SKM-1 treated with dmso at 0.1 percent for 144 hours (cell line): ENCODE measurements around the gene CMIP.

Experiments
- DNase-seq: peaks from one replicate; lab custom pipeline; 2025; ENCODE audit not compliant: unreplicated experiment; lab: John Stamatoyannopoulos, UW

The CMIP gene

DNA sequence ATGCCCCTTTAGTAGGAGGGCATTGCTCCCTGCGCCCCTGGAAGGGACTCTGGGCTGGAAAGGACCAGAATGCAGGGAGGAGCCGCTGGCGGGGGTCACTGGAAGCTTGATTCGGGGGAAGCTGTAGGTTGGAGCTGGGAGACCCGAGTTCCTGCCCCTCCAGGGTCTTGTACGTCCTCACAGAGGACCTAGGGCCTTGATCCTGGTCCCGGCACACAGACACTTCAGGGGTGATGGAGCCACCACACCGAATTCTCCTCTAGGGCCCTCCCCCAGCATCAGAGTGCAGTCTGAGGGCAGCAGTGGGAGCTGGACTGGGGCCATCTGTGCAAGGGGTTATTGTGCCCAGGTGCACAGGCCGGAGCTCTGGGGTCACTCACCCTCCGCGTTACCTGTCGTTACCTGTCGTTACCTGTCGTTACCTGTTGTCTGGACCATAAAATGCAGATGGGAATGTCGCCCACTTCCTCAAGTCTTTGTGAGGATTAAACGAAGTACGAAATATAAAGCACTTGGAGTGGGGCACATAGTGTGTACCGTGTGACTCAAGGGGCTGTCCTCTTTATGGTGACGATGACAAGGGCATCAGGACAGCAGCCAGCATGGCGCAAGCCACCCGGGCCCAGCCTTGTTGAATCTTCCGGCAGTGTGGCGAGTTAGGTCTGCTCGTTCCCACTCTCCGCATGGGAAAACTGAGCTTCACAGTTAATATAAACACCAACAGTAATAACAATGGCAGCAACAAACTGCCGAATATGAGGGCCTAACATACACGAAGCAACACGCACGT is 48.6 kb downstream of the CMIP start:
- DNase-seq: no peak

DNA sequence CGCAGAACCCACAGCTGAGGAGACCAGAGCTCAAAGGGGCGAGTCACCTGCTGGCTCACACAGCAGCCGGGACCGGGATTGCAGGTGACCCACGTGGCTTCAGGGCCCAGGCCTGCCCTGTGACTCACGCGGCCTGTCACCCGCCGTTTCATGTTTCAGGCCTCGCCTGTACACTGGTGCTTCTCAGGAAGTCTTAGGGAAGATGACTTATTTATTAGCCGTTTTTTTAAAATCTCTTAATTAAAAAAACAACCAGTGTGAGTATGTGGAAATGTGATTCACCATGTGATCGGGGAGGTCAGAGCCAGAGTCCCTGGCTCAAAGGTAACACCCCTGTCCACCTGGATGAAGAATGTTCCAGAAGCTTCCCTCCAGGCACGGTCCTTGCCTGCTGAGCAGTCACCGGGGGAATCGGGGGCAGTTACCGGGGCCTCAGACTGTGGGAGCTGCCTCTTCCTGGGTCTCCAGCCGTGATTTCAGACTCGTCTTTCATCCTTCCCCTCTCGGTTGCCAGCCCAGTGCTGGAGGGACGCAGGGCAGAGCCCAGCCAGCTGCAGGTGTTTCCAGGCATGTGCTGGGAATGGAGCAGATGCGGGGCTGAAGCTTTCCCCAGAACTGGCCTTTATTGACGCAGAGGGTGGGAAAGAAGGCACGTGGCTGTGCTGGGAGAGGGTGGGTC is 49.3 kb downstream of the CMIP start:
- no peak for DNase-seq

DNA sequence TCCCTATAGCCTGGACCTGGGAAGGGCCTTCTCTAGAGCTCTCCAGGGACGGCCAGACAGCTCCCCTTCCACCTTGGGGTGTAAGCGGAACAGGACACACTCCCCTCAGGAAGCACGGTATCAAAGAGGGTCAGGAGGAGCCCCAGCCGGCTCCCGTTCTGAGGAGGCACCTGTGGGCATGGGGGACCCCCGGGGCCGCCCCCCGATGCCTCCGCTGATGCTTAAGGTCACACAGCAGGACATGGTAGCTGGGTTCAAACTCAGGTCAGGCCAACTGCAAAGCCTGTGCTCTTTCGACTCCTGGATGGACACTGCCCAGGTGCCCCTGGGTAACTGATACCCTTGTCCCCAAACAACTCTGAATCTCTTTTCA is 49.8 kb downstream of the CMIP start:
- no peak for DNase-seq

DNA sequence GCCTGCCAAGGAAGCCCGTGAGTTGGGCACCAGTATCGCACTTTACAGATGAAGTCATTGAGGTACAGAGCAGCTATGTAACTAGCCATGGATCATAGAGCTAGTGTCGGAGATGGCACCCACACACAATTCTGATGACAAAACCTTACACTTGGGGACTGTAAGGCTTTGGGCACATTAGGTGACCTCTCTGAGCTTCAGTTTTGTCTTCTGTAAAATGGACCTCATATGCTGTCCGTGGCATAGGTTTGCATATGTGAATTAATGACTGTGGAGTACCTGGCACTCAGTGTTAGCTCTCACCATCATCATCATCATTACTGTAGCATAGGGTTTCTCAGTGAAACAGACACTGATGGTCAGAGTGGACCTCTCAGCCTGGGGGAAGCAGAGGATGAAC is 50.3 kb downstream of the CMIP start:
- DNase-seq: no peak

DNA sequence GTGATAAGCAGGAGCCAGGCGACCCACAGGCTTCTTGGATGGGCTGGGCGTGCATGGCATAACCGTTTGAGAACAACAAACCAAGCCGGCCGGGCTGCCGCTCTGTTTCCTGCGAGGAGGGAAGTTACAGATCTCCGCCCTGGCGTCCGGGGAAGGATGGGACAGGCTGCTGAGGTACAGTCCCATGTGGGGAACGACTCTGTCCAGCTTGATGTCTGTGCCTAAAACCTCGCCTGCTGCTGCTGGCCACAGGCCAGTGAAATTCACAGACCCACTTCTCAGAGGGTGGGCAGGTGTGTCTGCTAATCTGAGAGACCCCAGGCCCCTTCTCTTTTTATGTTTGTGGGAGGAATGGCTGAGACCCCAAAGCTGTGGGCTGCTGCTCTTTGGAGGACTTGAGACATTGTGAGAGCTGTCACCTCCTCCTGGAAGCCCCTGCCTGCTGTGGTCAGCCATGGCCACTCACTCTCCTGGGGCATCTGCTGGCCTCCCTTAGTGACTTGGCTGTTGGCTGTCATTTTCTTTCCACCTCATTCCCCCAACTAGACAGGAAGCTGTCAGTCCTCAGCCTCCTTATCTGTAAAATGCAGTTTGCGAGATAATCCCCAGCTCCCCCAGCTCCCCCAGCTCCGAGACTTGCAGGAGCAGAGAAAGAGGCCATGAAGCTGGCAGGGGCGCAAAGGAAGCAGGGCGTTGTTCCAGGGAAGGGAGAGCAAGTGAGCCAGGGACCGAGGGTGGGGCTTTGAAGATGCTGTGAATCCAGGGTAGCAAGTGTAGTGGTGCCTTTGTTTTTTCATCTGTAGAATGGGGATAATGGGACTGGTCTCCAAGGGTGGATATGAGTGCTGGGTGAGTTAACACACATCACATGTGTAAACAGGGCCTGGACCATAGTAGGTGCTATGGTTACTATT is 51.0 kb downstream of the CMIP start:
- no peak for DNase-seq

DNA sequence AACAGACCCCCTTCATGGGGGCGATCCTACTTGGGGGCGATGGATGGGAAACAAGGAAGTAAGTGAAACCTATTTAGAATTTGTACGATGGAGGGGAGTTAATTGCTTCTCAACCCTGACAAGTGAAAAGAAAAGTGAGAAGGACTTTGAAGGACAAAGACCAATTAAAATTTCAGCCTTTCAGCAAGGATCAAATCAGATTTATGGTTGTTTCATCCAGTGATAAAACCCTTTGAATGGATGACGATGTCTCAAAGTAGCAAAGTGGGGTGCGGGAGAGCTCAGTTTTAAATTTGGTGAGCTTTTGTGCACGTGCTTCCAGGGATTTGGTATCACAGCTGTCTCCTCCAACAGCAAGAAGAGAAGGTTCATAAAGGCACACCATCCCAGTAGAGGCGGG is 51.7 kb downstream of the CMIP start:
- no peak for DNase-seq

DNA sequence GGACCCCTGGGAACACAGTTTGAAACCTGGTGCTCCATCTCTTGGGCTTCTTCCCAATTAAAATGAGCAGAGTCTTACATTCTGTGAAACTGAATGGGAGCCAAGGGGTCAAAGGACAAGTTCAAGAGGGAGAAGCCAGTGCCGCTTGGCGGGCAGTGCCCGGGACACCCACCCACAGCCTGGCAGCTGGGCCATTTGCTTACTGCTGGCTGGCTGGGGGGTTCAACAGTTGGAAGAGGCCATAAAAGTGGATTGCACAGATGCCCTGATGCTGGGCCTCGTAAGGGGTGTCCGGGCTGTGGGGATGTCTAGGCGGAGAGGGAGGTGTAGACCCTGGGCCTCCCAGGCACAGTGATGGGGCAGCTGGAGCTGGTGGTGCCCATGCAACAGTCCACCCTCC is 52.1 kb downstream of the CMIP start:
- no peak for DNase-seq

DNA sequence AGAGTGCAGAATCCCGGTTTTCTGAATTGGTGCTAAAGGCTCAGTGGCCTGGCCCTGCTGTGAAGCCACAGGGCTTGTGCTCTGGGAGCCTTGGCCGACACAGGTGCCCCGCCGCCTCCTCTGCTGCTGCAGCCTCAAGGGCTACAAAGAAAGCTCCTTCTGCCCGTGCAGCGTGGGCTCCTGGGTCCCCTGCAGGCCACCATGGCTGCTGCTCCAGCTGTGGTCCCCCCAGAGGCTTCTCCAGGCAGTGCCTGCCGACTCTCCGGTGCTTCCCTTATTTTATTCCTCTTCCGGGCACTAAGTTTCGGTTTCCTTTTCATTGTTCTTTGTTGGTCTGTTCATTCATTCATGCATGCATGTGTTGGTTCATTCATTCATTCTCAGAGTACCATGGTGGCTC is 53.1 kb downstream of the CMIP start:
- no peak for DNase-seq

DNA sequence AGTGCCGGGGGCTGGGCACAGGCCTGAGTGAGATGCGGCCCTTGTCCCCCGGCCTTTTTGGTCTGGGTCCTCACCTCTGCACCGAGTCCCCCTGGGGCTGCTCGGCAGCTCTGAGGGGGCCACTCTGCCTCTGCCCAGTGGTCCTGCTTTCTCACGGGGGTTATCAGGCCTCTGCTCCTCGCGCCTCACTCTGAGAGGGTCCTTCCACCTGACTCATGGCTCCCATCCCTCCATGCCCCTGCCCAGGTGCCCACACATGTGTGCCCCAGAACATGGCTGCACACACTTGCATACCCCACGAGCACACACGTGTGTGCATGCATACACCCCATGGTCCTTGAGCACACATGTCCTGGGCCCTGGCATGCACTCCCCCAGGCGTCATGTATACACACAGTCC is 53.7 kb downstream of the CMIP start:
- no peak for DNase-seq

DNA sequence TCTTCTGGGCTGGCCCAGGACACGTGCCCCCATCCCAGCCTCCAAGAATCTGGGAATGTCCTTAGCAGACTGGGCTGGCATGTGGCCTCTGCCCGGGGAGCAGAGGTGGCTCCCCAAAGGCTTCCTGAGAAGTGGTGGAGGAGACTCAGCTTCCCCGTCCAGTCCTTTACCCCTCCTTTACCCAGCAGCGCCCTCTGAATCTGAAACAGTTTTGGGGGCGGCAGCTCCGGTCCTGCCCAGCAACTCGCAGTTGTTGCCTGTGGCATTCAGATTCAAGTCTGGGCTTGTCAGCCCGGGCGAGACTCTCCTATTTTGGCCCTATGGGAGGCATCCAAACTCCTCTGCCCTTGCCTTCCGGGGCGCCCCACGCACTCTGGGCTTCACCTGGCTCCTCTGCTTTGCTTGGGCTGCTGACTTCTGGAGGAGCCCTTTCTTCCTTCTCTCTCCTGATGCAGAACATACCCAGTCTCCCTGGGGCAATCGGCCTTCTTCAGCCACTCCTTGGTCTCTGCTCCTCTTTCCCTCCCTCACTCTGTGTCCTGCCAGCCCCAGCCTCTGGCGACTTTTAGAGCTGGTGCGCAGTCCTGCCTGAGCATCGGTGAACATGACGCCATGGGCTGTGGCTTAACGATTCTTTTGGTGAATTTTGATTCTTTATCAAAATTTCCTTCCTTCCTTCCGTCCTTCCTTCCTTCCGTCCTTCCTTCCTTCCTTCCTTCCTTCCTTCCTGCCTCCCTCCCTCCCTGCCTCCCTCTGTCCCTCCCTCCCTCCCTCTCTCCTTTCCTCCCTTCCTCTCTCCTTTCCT is 55.2 kb downstream of the CMIP start:
- no peak for DNase-seq

DNA sequence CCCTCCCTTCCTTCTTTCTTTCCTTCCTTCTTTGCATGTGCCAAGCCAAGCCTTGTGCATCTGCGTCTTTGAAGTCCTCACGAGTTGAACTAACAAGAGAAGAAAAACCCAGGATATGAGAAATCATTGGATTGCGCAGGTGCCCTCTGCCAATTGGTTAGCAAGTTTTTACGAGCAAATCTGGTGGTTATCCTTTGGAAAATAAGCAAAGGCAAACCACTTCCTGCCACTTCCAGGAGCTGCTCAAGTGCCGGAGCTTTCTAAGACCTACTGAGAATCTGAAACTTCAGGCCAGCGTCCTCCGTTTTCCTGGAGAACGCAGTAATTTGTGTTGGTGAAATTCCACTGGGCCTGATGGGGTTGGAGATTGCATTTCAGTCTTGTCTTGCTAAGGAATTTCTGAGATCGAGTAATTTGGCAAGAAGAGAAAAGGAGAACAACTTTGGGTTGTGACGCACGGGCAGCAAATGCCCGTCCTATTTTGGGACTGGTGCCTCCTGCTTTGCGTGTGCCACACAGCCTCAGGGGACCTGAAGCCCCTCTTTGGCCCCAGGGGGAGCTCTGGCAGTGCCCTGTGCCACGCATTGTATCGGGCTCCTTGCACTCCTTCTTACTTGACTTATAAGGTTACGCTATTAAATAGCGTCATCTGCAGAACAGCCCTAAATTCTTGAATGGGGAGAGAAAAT is 56.4 kb downstream of the CMIP start:
- no peak for DNase-seq

DNA sequence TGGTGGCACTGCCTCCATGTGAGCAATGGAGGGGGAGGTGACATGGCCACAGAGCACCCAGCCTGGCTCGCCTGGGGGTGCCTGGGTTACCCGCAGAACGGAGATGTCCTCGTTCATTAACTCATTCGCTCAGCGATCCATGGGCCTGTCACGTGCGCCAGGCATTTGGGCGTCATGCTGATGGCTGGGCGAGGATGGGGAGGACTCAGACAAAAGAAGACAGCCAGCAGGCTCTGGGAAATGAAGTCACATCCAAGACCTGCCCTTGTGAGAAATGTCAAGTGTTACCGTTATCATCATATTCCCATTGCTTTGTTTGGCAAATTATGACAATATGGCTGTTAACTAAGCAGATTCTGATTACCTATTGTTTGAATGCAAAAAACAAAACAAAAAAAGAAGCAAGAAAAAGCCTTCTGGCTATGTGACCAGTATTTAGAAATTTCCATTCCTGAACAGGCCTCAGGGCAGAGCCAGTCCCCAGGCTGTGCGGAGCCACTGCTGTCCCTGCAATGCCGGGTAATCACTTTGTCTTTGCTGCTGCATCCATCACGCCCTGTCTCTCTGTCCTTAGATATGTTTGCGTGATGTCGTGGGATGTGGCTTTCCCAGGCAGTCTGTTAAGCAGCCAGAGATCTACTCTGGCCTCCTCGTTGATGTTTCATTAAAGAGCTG is 57.9 kb downstream of the CMIP start:
- no peak for DNase-seq

DNA sequence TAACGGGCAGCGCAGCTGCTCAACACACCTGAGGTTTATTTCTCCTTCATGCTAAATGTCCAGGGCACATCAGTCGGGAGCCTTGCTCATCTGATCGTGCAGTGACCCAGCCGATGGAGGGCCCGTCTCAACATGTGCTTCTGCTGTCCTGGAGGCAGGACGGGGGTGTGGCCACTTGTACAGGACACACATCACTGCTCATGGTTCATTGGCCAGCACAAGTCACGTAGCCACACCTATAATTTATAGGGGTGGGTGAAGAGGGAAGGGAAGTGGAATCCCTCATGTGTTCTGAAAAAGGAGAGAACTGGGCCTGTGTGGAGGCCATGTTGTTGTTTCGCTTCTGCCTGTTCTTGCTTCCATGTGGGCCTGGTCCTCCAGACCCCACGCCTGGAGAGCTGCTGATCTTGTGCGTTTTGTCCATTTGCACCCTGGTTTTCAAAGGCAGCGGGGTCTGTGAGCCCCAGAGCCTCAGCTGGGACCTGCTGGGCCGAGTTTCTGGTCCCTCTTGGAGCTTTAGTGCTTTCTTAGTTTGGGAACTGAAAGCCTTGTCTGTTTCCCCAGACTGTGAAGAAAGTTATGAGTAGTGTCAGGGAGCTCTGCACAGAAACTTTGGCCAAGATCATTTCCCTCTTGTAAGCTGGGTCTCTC is 60.5 kb downstream of the CMIP start:
- DNase-seq: no peak

DNA sequence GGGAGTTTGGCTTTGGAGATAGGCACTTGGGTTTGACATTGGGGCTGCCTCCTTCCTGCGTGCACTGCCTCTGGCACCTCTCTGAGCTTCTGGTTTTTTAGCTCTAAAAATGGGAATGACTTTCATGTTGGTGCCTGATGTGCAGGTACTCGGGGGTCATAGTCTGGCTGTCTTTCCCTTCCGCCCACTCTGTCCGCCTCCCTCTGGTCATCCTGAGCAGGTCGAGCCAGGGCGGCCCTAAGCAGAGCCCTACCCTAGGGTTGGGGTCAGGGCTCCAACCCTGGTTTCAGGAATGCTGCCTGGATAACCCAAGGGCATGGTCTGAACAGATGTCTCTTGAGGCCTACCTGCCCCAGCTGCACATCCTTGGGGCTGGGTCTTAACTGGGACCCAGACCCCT is 64.8 kb downstream of the CMIP start:
- no peak for DNase-seq

DNA sequence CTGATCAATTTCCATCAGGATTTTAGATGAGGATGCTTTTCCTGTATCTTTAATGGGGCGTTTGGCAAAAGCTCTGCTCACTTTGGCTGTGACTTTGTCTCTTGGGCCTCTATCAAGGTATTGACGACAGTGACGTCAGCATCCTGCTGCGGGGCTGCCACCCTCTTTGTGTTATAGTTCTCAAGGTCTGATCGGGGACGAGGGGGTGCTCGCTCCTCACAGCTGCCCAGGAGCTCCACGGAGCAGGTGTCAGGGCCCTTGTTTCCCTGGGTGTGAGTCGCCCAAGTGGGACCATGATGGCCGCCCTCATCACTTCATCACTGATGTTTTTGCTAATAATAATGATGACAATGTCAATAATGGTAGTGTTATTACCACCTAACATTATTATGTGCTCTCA is 65.4 kb downstream of the CMIP start:
- DNase-seq: no peak

DNA sequence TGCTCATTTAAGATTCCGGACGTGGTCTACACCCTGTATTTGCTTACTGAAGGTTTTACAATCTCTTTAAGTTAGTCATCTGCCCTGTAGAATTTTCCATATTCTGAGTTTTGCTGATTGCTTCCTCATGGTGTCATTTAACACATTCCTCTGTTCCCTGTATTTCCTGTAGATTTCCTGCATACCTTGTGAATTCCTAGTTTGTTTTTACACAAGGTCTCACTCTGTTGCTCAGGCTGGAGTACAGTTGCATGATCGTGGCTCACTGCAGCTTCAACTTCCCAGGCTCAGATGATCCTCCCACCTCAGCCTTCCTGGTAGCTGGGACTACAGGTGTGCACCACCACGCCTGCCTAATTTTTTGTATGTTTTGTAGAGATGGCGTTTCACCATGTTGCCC is 66.8 kb downstream of the CMIP start:
- no peak for DNase-seq

DNA sequence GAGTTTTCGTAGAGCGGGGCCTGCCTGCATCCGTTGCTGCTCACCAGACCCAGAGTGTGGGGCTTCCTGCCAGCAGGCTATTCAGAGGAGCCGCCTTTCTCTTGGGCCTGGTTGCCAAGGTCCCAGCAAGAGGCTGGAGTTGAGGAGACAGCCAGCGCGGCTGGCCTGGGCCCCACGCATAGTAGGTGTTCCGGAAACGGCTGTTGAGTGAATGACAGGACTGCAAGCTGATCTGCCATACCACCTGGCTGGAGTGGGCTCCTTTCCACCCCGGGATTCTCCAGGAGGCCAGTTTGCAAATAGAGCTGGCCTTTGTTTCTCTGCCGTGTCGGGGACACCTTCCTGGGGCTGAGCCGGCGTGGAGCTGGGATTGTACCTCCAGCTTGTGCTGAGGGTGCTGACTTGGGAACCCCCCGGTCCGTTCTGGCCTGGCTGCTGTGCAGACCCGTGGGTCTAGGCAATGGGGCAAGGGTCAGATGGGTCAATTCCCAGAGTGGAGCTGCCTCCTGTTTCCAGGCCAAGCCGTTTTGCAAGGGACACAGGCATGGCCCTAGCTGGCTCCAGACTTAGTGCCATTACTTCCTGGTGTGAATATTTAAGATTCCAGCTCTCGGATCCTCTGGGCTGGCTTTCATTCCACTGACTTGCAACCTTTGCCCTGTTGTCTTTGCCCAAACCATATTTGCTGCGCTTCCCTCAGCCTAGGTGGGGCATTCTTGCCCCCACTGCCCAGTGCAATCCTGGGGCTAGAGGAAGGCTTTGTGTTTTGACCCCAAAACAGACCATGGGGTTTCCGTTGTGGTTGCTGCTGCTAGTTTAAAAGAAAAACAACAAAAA is 68.8 kb downstream of the CMIP start:
- no peak for DNase-seq

DNA sequence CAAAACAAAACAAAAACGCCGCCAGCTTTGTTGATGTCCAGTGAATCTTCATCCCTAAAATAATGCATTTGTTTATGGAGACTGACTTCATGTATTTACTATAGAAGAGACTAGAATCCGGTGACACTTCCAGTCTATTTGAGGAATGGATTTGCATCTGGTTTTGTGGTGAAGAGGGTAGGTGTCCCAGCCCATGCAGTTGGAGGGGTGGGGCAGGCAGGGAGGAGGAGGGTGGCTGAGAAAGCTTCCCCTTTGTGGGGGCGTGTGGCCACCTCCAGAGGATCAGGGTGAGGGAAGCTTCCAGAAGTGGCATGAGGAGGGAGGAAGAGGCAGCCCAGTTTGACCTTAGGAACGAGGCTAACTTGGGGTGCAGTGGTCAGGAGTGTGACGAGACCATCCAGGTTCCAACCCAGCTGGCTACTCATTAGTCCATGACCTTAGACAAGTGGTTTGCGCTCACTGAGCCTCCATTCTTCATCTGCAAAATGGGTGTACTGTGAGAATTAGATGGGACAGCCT is 69.5 kb downstream of the CMIP start:
- DNase-seq: peak; percentile 38
